ENCODE data around the gene AGBL5. TPM values are rescaled to one million over a fixed set of nuclear protein-coding genes. Genes with fewer than 3 reads are reported as not detected.

Gene AGBL5
- total and polyA plus RNA-seq, 2 of the 13 experiments (the other 11 are each of a cell fraction or from before 2014, with no cell fraction given) = 55.9 to 73.3 TPM

DNA sequence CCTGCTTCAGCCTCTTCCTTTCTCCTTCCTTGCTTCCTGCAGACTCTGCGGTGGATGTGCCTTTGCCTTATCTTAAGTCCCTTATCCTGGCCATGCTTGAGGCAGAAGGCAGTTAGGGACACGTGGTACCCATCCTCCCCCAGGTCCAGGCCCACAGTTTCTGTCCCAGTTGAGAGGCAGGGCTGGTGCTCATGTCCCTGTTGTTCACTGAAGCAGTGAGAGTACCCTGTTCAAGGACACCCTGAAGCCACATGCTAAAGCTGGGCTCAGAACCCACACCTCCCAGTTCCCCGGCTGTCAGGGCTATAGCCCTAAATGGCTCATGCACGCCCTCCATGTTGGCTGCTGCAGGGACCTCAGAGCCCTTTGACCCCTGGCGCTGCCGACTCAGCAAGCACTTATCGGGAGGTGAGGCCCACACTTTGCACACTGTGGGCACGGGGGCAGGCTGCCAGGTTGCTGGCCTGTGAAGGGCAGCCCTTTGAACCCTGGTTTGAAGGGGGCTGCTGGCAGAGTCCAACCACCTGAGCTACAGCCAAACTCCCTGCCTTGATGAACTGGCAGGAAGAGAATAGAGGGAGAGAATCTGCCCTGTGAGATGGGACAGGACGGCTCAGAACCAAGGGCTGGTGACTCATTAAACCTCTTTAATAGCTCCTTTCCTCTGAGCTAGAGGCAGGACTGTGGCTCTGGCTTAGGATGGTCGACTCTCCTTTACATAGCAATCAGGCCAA lies 41.4 kb downstream of the AGBL5 start (continued):
- TF ChIP-seq, protein P1, sequence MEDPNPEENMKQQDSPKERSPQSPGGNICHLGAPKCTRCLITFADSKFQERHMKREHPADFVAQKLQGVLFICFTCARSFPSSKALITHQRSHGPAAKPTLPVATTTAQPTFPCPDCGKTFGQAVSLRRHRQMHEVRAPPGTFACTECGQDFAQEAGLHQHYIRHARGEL (CRISPR knock-in tag; IDR thresholded peaks at IDR 0.05) = 0 out of 2 replicates have a peak, but pooled peaks have one; percentile 57
- TF ChIP-seq ZNF510 (CRISPR knock-in tag; IDR thresholded peaks at IDR 0.05; ENCODE audit: low read depth) = no peak
- TF ChIP-seq ZNF792 (CRISPR knock-in tag; IDR thresholded peaks at IDR 0.05) = peak; percentile 78; the same call in 1 of the 2 replicates
- TF ChIP-seq, protein P2, sequence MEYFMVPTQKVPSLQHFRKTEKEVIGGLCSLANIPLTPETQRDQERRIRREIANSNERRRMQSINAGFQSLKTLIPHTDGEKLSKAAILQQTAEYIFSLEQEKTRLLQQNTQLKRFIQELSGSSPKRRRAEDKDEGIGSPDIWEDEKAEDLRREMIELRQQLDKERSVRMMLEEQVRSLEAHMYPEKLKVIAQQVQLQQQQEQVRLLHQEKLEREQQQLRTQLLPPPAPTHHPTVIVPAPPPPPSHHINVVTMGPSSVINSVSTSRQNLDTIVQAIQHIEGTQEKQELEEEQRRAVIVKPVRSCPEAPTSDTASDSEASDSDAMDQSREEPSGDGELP (IDR thresholded peaks at IDR 0.05; ENCODE audit: borderline replicate concordance, low read depth) = peak; percentile 68; the same call in 1 of the 2 replicates
- TF ChIP-seq NFRKB (IDR thresholded peaks at IDR 0.05) = no peak
- 0 out of 2 replicates have a peak, but pooled peaks have one; percentile 86 for TF ChIP-seq ZNF747 (CRISPR knock-in tag; IDR thresholded peaks at IDR 0.05; ENCODE audit: borderline replicate concordance)
- TF ChIP-seq HOXA5 (CRISPR knock-in tag; IDR thresholded peaks at IDR 0.05) = no peak; the same call in 1 of the 2 replicates
- TF ChIP-seq, protein P3, sequence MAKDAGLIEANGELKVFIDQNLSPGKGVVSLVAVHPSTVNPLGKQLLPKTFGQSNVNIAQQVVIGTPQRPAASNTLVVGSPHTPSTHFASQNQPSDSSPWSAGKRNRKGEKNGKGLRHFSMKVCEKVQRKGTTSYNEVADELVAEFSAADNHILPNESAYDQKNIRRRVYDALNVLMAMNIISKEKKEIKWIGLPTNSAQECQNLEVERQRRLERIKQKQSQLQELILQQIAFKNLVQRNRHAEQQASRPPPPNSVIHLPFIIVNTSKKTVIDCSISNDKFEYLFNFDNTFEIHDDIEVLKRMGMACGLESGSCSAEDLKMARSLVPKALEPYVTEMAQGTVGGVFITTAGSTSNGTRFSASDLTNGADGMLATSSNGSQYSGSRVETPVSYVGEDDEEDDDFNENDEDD (CRISPR knock-in tag; IDR thresholded peaks at IDR 0.05; ENCODE audit: borderline replicate concordance) = peak; percentile 46; the same call in 1 of the 2 replicates
- peak; percentile 87; the same call in 1 of the 2 replicates for TF ChIP-seq YEATS4 (CRISPR knock-in tag; IDR thresholded peaks at IDR 0.05; ENCODE audit: borderline replicate concordance)
- peak; percentile 77; the same call in 1 of the 2 replicates for TF ChIP-seq ARNTL (CRISPR knock-in tag; IDR thresholded peaks at IDR 0.05)
- peak; percentile 50; the same call in 1 of the 2 replicates for TF ChIP-seq RBFOX2 (IDR thresholded peaks at IDR 0.05; ENCODE audit: low read depth, low read length)
- TF ChIP-seq ZNF7 (CRISPR knock-in tag; IDR thresholded peaks at IDR 0.05) = no peak
- peak; percentile 66; the same call in 1 of the 2 replicates for TF ChIP-seq ZKSCAN8 (CRISPR knock-in tag; IDR thresholded peaks at IDR 0.05; ENCODE audit: borderline replicate concordance)
- TF ChIP-seq, protein P4, sequence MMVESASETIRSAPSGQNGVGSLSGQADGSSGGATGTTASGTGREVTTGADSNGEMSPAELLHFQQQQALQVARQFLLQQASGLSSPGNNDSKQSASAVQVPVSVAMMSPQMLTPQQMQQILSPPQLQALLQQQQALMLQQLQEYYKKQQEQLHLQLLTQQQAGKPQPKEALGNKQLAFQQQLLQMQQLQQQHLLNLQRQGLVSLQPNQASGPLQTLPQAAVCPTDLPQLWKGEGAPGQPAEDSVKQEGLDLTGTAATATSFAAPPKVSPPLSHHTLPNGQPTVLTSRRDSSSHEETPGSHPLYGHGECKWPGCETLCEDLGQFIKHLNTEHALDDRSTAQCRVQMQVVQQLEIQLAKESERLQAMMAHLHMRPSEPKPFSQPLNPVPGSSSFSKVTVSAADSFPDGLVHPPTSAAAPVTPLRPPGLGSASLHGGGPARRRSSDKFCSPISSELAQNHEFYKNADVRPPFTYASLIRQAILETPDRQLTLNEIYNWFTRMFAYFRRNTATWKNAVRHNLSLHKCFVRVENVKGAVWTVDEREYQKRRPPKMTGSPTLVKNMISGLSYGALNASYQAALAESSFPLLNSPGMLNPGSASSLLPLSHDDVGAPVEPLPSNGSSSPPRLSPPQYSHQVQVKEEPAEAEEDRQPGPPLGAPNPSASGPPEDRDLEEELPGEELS (CRISPR knock-in tag; IDR thresholded peaks at IDR 0.05) = peak; percentile 87
- TF ChIP-seq REXO4 (CRISPR knock-in tag; IDR thresholded peaks at IDR 0.05; ENCODE audit: borderline replicate concordance) = no peak
- no peak; the same call in none of the 2 replicates for TF ChIP-seq ZNF296 (CRISPR knock-in tag; conservative IDR thresholded peaks at IDR 0.05)
- peak; percentile 56; the same call in 1 of the 2 replicates for TF ChIP-seq ZNF746 (CRISPR knock-in tag; IDR thresholded peaks at IDR 0.05)
- no peak for TF ChIP-seq SALL2 (CRISPR knock-in tag; IDR thresholded peaks at IDR 0.05)
- peak; percentile 86; the same call in 1 of the 2 replicates for TF ChIP-seq TSC22D2 (CRISPR knock-in tag; IDR thresholded peaks at IDR 0.05; ENCODE audit: borderline replicate concordance)
- 0 out of 2 replicates have a peak, but pooled peaks have one; percentile 22 for TF ChIP-seq KAT7 (CRISPR knock-in tag; IDR thresholded peaks at IDR 0.05; ENCODE audit: borderline replicate concordance)
- peak; percentile 89 for TF ChIP-seq ZMYM3 (CRISPR knock-in tag; IDR thresholded peaks at IDR 0.05)
- TF ChIP-seq KAT8 (CRISPR knock-in tag; IDR thresholded peaks at IDR 0.05) = peak; percentile 84
- peak; percentile 97 for TF ChIP-seq NR2F6 (IDR thresholded peaks at IDR 0.05)
- TF ChIP-seq NR2F6 (CRISPR knock-in tag; IDR thresholded peaks at IDR 0.05) = peak; percentile 99
- TF ChIP-seq, protein P5, sequence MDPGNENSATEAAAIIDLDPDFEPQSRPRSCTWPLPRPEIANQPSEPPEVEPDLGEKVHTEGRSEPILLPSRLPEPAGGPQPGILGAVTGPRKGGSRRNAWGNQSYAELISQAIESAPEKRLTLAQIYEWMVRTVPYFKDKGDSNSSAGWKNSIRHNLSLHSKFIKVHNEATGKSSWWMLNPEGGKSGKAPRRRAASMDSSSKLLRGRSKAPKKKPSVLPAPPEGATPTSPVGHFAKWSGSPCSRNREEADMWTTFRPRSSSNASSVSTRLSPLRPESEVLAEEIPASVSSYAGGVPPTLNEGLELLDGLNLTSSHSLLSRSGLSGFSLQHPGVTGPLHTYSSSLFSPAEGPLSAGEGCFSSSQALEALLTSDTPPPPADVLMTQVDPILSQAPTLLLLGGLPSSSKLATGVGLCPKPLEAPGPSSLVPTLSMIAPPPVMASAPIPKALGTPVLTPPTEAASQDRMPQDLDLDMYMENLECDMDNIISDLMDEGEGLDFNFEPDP (CRISPR knock-in tag; conservative IDR thresholded peaks at IDR 0.05) = no peak

Measured in HepG2 (cell line).